NCI-H1417 (cell line): ENCODE measurements around the gene DNAH14.
A peak's percentile ranks its signal among the peaks of the same experiment; 100 is the strongest.

Experiments used
- DNase-seq, 3 experiments: peaks; one replicate each; lab custom pipeline; 2025; lab: John Stamatoyannopoulos, UW

The DNAH14 gene

DNA sequence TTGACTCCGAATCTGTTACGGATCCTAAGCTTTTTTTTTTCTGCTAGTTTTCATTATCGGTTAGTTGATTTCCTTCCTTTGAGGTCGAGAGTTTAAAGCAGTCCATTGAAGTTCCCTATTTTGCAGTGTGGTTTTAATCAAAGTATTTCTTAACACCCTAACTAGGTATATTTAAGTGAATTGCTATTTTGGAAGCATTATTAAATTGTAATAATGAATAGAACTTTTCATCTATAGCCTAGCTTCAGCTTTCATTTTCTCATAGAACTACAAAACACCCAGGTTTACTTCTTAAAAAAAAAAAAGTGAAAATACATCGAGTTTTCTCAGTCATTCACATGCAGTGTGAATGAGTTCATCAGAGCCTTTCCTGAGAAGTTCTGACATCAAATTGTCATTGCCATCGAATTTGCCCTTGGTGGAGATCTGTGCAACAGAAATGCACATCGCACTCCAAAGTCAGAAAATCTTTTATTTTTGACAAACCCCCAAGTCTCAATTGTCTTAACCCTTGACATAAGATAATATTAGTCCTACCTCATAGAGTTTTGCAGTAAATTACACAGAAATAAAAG is 499.5 kb downstream of the DNAH14 start:
- DNase-seq: peak in 1 of 3 experiments; percentile 64

DNA sequence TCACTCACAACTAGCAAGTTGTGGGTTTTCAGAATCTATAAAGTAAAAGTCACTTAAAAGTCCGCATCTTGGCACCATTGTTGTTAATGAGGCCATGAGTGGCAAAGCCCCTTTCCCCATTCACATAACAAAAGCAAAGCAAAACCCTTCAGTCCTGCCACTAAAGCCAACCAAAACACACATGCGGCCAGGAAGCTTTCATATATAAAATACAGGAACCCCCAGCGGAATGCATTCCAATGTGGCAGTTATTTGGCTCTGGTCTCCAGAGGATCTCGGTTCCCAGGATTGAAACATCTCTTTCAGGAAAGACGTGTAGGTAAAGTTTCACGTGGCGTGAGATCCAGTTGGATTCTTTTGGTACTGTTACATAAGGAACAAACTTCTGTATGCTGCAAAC is 500.8 kb downstream of the DNAH14 start:
- DNase-seq: no peak

DNA sequence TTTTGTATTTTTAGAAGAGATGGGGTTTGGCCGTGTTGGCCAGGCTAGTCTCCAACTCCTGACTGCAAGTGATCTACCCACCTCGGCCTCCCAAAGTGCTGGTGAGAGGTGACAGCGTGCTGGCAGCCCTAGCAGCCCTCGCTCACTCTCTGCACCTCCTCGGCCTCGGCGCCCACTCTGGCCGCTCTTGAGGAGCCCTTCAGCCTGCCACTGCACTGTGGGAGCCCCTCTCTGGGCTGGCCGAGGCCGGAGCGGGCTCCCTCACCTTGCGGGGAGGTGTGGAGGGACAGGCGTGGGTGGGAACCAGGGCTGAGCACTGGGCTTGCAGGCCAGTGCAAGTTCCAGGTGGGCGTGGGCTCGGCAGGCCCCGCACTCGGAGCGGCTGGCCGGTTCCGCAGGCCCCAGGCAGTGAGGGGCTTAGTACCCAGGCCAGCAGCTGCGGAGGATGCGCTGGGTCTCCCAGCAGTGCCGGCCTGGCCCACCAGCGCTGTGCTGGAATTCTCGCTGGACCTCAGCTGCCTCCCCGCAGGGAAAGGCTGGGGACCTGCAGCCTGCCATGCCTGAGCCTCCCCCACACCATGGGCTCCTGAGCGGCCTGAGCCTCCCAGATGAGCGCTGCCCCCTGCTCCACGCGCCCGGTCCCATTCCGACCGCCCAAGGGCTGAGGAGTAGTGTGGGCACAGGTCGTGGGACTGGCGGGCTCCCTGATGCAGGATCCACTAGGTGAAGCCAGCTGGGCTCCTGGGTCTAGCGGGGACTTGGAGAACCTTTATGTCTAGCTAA is 501.8 kb downstream of the DNAH14 start:
- DNase-seq: no peak

DNA sequence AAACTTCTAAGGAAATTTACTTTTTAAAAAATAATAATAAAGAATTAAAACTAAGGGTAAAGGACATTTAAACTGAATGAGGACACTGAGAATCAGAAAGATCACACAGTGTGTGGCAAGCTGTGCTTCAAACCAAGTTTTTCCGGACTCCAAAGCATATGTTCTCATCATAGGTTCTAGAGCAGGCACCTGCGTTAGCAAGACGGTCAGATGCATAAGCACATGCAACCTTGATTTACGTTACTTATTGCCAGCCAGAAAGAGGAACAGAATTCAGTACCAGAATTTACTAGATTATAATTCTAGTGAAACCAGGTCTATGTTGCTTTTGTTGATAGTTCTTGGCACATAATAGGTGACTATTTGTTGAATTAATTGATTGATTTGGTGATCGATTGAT is 504.6 kb downstream of the DNAH14 start:
- DNase-seq: no peak

DNA sequence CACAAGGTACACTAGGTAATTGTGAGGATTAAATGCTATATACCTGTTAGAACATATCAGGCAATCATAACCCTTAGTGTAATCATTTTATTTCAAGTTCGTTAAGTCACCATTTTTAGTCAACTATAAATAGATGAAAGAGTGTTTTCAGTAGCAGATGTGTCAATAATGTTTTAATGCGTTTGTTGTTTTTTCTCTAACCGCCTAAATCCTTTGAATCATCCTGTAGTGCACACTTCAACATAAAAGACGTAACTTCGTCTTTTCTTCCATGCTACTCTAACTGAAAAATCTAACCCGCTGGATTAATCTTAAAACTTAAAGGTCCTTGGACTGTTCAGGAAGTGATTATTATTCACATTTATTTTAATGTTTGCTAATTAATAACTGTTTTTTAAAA is 505.6 kb downstream of the DNAH14 start:
- DNase-seq: no peak

DNA sequence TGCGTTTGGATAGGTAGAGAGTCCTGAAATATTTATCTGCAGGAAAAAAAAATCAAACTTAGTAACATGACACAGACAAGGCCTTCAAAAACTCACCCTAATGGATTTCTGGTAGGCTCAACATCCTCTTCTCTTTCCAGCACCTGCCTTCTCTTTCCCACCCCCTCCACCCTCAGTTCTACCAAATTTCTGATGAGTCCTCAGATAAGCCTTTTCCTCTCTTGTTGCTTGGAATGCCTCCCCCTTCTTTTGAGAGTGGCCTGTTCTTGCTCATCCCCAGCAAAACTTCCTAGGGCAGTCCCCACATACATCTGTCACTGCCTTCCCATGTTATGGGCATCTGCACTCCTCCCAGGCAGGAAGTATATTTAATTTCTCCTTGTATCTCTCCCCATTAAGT is 506.0 kb downstream of the DNAH14 start:
- DNase-seq: no peak

DNA sequence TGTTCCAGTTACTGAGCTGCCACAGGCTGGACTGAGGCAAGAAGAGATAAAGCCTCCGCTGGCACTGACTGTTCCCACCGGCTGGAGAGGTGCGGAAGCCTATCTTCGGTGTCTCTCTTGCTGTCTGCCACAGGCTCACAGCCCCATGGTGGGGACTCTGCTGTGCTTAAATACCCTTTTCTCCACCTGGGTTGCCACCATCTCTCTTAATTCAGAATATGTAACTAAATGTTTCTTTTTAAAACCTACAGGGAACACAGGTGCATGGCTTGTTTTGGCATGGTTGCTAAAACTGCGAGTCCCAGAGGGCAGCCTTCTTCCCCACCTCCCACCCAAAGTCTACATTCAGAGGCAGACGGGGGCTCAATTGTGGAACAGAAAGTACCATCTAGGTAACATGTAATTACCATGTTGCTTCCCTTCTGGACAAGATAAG is 506.5 kb downstream of the DNAH14 start:
- DNase-seq: no peak

DNA sequence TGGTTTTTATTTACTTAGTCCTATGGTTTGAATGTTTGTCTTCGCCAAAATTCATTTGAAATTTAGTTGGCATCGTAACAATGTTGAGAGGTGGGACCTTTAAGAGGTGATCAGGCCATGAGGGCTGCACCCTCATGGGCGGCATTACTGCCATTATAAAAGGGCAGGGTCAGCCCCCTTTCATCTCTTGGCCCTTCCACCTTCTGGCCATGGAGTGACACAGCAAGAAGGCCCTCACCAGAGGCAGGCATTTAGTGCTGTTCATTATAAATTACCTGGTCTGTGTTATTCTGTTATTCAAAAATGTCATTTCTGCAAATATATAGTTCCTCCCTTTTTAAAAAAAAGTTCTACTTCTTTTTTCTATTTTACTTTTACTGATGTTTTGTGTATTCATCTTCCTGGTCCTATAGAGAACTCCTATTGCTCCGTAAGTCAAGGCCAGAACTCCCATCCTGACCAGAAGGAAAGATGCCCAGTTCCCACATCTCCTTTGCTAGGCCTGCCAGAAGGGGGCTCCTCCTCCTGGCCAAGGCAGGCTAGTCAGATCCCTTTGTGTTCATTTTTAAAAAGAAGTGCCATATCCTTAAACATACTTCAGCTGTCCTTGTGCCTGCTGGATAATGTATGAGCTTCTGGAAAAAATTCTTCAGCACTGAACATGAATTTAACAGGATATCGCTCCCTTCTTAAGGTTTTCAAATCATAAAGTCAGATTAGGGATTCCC is 508.4 kb downstream of the DNAH14 start:
- DNase-seq: peak in 1 of 3 experiments; percentile 16

DNA sequence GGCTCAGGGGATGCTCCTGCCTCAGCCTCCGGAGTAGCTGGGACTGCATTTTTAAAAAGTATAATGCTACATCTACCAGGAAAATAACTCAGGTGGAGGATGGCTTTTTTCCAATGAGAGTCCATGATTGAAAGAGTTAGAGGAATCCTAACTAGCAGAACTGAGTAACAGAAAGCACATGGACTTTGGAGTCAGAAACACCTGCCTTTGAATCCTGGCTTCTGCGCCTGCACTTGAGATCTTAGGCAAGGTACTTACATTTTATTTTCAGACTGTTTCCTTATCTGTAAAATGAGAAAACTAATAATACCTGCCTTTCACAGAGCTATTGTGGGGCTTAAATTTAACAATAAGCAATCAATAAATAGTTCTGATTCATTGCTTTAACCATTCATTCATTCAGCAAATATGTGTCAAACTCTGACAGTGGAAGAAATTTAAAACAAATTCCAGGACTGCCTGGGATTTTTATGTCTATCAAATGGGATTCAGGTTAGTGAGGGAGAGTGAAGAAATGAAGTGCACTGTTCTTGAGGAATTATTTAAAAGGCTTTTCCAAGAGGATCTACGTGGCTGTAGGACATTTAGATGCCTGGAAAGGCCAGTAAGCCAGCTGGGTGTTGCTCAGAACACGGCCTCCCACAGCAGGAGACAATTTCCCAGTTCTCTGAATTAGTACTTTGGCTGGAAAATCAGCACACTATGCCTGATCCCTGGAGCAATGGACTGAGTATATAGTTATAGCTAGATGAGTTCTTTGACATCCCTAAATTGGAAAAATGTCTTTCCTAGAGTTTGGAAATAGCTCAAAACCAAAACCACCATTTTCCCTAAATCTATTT is 511.1 kb downstream of the DNAH14 start:
- DNase-seq: no peak

DNA sequence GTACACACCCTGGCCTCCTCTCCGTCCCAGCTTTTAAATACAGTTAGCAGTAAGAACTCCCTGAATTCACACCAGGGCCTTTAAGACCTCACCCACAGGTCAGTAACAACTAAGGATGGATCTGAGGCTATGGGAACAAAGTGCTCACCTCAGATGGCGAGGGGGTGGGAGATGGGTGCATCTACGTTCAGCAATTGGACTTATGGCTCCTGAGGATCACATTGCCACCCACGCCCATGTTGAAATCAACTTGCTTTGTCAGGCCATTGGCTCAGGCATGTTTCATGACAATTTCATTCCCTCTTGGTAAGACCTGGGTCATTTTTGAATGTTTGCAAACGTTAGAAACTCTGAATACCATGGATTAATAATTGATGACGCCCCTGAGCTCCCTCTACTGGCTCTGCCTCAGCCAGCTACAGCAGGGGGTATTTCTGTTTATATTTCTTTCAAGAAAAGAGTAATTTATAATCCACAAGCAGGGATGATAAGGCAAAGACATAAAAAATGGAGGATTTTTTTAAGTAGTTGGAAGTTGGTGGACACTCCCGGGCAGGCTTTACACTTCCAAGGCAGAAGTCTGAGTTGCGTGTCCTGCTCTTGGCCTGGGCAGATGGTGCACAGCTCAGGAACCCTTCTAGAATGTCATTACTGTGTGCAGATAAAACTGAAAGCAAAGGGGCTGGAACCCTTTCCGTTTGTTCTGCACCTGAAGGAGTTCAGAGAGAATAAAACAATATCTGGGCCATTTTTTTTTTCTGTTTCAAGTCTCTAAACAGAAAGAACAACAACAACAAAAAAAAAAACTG is 512.0 kb downstream of the DNAH14 start:
- DNase-seq: no peak

DNA sequence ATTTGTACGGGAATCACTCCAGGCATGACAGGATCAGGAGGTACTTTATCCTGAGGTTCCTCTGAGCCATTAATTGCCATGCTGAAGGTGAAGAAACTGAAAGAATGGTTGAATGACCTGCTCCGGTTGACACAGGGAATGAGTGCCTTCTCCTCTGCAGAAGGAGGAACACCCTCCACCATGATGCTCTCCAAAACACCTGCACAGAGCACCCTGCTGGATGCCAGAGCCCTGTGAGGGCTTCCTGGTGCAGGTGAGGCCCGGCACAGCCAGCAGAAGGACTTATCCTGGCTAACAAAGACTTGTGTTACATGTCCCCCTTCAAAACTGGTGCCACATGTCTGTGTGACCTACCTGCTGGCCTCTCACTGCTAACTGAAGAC is 512.6 kb downstream of the DNAH14 start:
- DNase-seq: no peak

DNA sequence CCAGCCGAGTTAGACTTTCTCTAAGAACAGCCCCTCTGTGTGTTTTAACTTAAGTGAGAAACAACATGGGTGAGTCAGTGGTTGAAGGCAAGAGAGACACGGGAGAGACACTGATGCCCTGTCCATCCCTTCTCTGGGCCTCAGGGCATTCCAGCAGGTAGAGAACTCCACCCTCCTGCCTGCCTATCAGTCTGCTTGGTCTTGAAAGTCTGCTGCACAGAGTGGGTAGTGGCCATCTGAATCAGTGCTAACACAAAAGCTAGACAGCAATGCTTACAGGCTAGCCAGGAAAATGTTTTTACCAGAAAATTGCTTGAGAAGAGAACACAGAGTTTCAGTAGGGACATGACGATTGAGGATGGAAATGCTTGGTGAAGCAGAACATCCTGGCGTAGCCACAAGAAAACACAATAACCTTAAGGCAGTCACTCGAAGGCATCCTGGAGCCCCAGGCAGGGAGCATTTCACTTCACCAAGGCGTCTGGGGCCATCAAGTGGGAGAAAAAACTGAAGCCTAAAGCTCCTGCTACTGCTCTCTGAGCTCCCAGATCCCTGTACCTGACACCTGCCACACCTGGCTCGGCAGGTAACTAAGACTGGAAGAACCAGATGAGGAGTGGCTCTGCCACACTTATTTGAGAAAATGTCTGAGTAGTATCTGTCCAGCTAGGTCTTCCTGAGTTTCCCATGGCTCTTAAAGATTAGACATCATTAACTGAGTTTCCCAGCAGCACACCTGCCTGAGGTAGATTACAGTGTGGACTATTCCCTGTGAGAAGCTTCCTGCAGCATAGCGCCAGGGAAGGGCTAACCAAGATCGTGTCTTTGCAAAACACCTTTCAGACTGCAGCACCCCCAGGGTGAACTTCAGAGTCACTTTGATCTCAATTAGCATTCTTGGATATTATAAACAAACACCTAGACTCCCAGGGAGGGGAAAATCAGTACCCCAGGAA is 516.4 kb downstream of the DNAH14 start:
- DNase-seq: peak in 2 of 3 experiments; percentile 52 to 79

DNA sequence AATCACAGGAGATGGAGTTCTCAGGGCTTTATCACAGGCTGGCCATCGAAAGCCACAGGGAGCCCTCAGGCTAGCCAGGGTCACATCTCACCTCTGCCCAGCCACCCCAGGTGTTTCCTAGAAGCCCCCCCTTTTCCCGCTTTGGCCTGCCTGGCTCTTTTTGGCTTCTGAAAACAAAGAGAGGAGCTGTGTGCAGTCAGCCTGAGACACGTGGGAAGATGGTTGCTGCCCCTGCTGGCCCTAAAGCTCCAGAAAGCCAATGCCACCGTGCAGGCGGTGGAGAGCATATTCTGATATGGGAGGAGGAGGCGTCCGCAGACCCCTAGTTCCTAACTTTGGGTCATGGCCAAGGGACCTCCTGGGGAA is 517.1 kb downstream of the DNAH14 start:
- DNase-seq: peak in 1 of 3 experiments; percentile 79

DNA sequence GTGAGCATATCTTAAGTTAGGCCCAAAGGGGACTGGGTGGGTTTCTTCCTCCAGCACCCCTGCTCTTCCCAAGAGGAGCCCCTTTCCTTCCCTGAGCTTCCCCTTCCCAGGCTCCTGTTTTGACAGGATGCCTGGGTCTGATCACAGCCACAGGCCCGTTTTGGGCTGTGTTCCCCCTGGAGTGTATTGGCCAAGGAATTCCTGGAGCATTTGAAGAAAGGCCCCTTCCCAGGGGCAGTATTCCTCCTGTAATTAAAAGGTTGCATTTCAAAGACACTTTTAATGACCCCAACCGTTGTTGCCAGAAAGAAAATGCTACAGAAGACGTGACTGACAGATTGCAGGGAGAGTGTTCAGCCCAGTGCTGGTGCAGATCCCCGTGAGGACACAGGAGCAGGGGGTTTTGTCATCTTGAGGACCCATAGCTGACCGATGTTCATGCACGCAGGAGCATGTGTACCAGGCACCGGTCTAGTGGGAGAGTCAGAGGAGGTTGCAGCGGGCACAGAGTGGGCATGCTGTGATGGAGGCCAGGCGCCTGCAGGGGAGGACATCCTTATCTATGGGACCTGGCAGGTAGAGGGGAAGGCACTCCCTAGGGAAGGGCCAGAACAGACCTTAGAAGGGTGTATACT is 517.6 kb downstream of the DNAH14 start:
- no peak for DNase-seq

DNA sequence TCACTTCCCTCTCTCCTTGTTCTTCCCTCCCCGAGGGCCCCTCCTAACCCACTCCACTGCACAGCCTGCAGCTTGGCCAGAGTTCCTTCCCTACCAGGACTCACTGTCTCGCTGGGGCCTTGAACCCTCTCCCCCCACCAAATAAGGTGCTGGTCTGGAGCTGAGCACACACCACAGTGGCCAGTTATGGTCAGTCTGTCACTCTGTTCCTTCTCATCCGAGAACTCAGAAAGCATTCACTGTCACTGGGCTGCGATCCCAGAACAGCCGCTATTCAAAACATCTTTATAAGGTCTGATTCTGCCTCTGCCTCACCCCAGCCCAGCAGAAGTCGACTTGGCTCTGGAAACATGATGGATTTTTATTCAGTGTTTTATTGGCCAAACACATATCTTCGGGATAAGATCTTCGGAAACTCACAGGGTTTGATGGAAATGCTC is 518.2 kb downstream of the DNAH14 start:
- no peak for DNase-seq

DNA sequence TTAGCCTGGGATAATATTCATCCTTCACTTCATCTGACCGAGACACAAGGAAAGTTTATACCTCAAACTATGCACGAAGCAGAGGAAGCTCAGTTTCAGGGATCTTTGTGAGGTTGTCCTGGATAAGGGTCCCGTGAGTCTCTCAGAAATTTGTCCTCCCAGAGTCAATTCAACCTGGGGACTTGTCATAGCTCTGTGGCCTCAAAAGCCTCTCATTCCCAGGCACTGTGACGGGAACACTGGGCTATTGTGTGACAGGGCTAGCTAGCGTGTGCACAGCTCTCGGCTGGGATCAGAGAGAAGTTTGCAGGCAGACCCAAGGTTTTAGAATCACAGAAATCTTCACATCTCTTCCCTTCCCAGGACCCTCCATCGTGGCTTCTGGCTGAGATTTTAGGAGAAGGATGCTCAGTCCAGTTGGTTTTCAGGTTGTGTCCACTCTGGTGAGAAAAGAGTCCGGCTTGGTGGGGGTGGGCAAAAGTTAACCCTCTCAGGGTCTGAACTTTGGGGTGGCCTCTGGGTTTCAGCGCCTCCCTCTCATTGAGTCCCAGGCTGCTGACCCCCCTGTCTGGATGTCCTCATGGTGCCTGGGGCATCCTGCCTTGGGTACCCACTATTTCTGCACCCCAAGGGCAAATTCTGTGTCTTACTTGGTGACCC is 518.8 kb downstream of the DNAH14 start:
- no peak for DNase-seq
